B cell (primary cell): Measurements from ENCODE around the gene ZP1. TPM values are rescaled to one million over a fixed set of nuclear protein-coding genes. Genes with fewer than 3 reads are reported as not detected.
A peak's percentile ranks its signal among the peaks of the same experiment; 100 is the strongest.
"Not testable (repeated sequence)": the region's sequence is repeated elsewhere in the genome, so short reads cannot be mapped to it uniquely, and the experiment has no call there.

Experiments
- ATAC-seq: fragments of 200-7000 bp; cut with Tn5 transposase; one replicate; pipeline ENCODE4 v1.10.0; 2021; ENCODE audit warnings: low read depth, mild to moderate bottlenecking, moderate number of reproducible peaks, moderate library complexity
- CTCF ChIA-PET: fragments of 350-600 bp; sonication (Branson Sonifier 250); formaldehyde crosslinking; loops from one replicate; lab custom pipeline; 2021; ENCODE audit warnings: antibody characterized with exemption, inconsistent platforms; lab: Charles Lee
- POLR2A ChIA-PET: fragments of 350-600 bp; sonication (Branson Sonifier 250); formaldehyde crosslinking; loops from one replicate; lab custom pipeline; 2021; ENCODE audit warnings: antibody characterized with exemption; lab: Charles Lee
- DNase-seq: peaks from one replicate; pipeline ENCODE4 v3.0.0; 2013
- H2AFZ ChIP-seq: 2 replicates; pipeline ENCODE4 v1.6.1; 2012; ENCODE audit warnings: mild to moderate bottlenecking, low read depth, low read length; ENCODE audit not compliant: insufficient read depth, poor library complexity, severe bottlenecking
- H3K27ac ChIP-seq, 2 donors: 1 replicate in 1 of 2; 2 replicates in 1 of 2; pipeline ENCODE4 v1.5.1; 2012 to 2013; ENCODE audit warnings: low read length in 2 of 2, mild to moderate bottlenecking in 2 of 2, moderate library complexity in 1 of 2
- H3K27me3 ChIP-seq, 4 experiments: fragments of 200-600 bp in 1 of 4; sonication (generic) in 1 of 4; replicated peaks in 1 of 4; 1 replicate in 2 of 4; 2 replicates in 2 of 4; pipeline versions ENCODE4 v1.6.1 to v1.7.0; 2013 to 2016; ENCODE audit warnings: low read length in 3 of 4, mild to moderate bottlenecking in 2 of 4, mixed read lengths in 1 of 4, moderate library complexity in 1 of 4; ENCODE audit not compliant: insufficient read depth in 4 of 4, control insufficient read depth in 3 of 4; ENCODE audit errors: control extremely low read depth in 1 of 4
- H3K36me3 ChIP-seq, 2 experiments: replicated peaks in 1 of 2; 1 replicate in 1 of 2; 2 replicates in 1 of 2; pipeline versions ENCODE4 v1.6.1 to v1.7.1; 2013; ENCODE audit warnings: low read length in 1 of 2; ENCODE audit not compliant: insufficient read depth in 2 of 2, control insufficient read depth in 1 of 2; ENCODE audit errors: control extremely low read depth in 1 of 2, extremely low read depth in 1 of 2
- H3K4me1 ChIP-seq, 2 donors: fragments of 200-600 bp in 1 of 2; sonication (generic) in 1 of 2; 1 replicate in 1 of 2; 2 replicates in 1 of 2; pipeline versions ENCODE4 v1.5.1 to v1.6.1; 2013 to 2017; ENCODE audit warnings: low read length in 2 of 2; ENCODE audit not compliant: control insufficient read depth in 2 of 2, insufficient read depth in 2 of 2
- H3K4me2 ChIP-seq: replicated peaks from 2 replicates; pipeline ENCODE3; 2012; ENCODE audit warnings: mild to moderate bottlenecking, low read depth, low read length; ENCODE audit not compliant: poor library complexity, severe bottlenecking
- H3K4me3 ChIP-seq, 5 experiments: fragments of 200-600 bp in 1 of 5; sonication (generic) in 1 of 5; 1 replicate in 3 of 5; 2 replicates in 2 of 5; pipeline versions ENCODE4 v1.5.1 to v1.7.0; 2011 to 2016; ENCODE audit warnings: low read length in 4 of 5, mild to moderate bottlenecking in 4 of 5, low read depth in 2 of 5, control low read depth in 1 of 5, moderate library complexity in 1 of 5; ENCODE audit not compliant: insufficient read depth in 1 of 5; ENCODE audit errors: control extremely low read depth in 1 of 5, extremely low read depth in 1 of 5
- H3K79me2 ChIP-seq: fragments of 200-600 bp; sonication (generic); one replicate; pipeline ENCODE4 v1.6.0; 2016; ENCODE audit warnings: low read length; ENCODE audit not compliant: control insufficient read depth, insufficient read depth
- H3K9ac ChIP-seq: fragments of 200-600 bp; sonication (generic); 2 replicates; pipeline ENCODE4 v1.6.1; 2017; ENCODE audit warnings: mild to moderate bottlenecking, low read length, moderate library complexity
- H3K9me3 ChIP-seq, 3 donors: one replicate each; pipeline versions ENCODE4 v1.6.1 to v1.7.1; 2013; ENCODE audit warnings: low read length in 2 of 3; ENCODE audit not compliant: control insufficient read depth in 2 of 3, insufficient read depth in 1 of 3; ENCODE audit errors: control extremely low read depth in 1 of 3
- H4K20me1 ChIP-seq: 2 replicates; pipeline ENCODE4 v1.6.0; 2012; ENCODE audit warnings: mild to moderate bottlenecking, low read length; ENCODE audit not compliant: insufficient read depth, control insufficient read depth, poor library complexity, severe bottlenecking
- H3K27ac Mint-ChIP-seq: one replicate; pipeline ENCODE4 v1.8.0; 2021; ENCODE audit warnings: mixed read lengths
- H3K27me3 Mint-ChIP-seq: one replicate; pipeline ENCODE4 v1.8.0; 2021; ENCODE audit warnings: mixed read lengths
- H3K4me1 Mint-ChIP-seq: one replicate; pipeline ENCODE4 v1.8.0; 2021; ENCODE audit warnings: mixed read lengths
- H3K4me3 Mint-ChIP-seq: one replicate; pipeline ENCODE4 v1.8.0; 2021; ENCODE audit warnings: mixed read lengths
- H3K9me3 Mint-ChIP-seq: one replicate; pipeline ENCODE4 v1.8.0; 2022; ENCODE audit warnings: mixed read lengths; ENCODE audit not compliant: insufficient read depth
- CTCF ChIP-seq: fragments of 200-600 bp; IDR thresholded peaks from one replicate; pipeline ENCODE4 v1.8.0; 2022; ENCODE audit warnings: antibody characterized with exemption, mild to moderate bottlenecking
- EZH2 ChIP-seq: IDR thresholded peaks from 2 replicates; pipeline ENCODE4 v1.6.1; 2012; ENCODE audit warnings: borderline replicate concordance, low read depth, mild to moderate bottlenecking, moderate library complexity, low read length; ENCODE audit not compliant: insufficient read depth, poor library complexity, severe bottlenecking
- WGBS: methylation state at CpG from one replicate; pipeline ENCODE4 v1.1.5; 2013; ENCODE audit warnings: missing lambda C conversion rate; ENCODE audit not compliant: insufficient coverage; 5-methylcytosine and 5-hydroxymethylcytosine counted together
- intact Hi-C: fragments of 100-400 bp; cut with micrococcal nuclease; formaldehyde crosslinking; loops from one replicate; pipeline ENCODE4 v1.10.0; 2022
- polyA plus RNA-seq: library from polyadenylated mRNA; depleted of rRNA; stranded (reverse); fragments of >200 nt; gene quantifications from 2 replicates; pipeline ENCODE4 v1.2.3, GENCODE V29; 2012
- total RNA-seq, 2 donors: library from RNA; stranded (reverse); fragments of 120-200 nt in 1 of 2; gene quantifications; 1 replicate in 1 of 2; 2 replicates in 1 of 2; pipeline versions ENCODE4 v1.2.3 to v1.2.4, GENCODE V29; 2013 to 2022

Gene ZP1
- total and polyA plus RNA-seq, 2 donors (not counting 1 experiment from before 2014, with no cell fraction given): 0.06 TPM; not detected in 1

DNA sequence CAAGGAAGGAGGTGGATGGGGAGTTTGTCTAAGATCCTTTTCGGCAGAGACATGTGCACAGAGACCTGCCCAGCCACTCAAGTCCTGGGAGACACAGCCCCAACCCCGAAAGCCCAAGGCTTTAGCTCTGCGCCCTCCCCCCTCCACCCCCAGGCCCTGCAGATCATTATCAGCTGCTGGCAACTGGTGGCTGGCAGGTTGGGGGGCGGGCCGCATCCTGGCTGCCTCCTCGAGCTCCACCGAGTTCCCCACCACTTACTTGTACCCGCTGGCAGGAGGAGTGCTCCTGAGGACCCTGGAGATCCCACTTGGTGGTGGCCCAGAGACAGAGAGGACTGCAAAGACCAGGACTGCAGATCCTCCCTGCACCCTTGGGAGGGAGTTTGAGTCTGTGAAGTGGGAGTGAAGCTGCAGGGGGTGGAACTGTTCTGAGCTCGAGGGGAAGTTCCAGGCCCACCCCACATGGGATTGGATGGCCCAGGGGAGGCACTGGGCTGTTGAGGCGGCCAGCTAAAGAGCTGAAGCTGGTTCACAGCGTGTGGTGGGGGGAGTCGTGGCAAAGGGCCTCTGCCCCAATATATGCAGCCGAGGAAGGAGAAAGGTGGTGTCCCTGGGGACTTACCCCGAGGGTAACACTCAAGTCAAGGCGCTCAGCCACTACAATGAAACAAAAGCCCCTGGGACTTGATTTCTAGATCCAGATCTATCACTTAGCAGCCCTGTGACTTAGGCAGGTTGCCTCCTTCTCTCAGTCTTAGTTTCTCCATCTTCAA lies 45.3 kb upstream of the ZP1 start:
- H3K27ac Mint-ChIP-seq: no peak overlapping the region
- intact Hi-C loops: no loop called here
- no peak for DNase-seq
- H3K4me3 Mint-ChIP-seq: no peak overlapping the region
- no peak overlapping the region for H2AFZ ChIP-seq
- H3K9me3 ChIP-seq: peaks cover 0 to 13% (median 4%) of the 10 kb centered on the region in 3 donors
- H3K9me3 Mint-ChIP-seq: no peaks in the 10 kb centered on the region
- peak; percentile 28 for ATAC-seq
- no peaks in the 10 kb centered on the region for H4K20me1 ChIP-seq
- H3K36me3 ChIP-seq: no peaks in the 10 kb centered on the region
- ChIA-PET CTCF (interaction anchor here (1.5 to 1.9 kb wide), 3 partner anchors 9 to 47 kb away, joined by 3 to 7 read pairs (median 5); no protein-coding TSS in a partner anchor), POLR2A (no interaction called here)
- 27% methylated on average over 12 of the region's 15 CpGs for WGBS
- no peaks in the 10 kb centered on the region for H3K4me1 ChIP-seq
- TF ChIP-seq CTCF (no peak), EZH2 (no peak)
- H3K27me3 ChIP-seq: peaks cover 0 to 3% (median 0%) of the 10 kb centered on the region in 4 experiments
- H3K4me1 Mint-ChIP-seq: no peaks in the 10 kb centered on the region
- H3K4me2 ChIP-seq: no peak overlapping the region
- H3K27me3 Mint-ChIP-seq: peaks cover 5% of the 10 kb centered on the region
- no peak overlapping the region for H3K9ac ChIP-seq
- no peak overlapping the region for H3K27ac ChIP-seq
- H3K4me3 ChIP-seq: no peak overlapping the region
- H3K79me2 ChIP-seq: no peaks in the 10 kb centered on the region

- H3K4me3 Mint-ChIP-seq, H3K4me1 Mint-ChIP-seq, H3K4me3 ChIP-seq, intact Hi-C loops, H4K20me1 ChIP-seq, H3K79me2 ChIP-seq, H3K27me3 ChIP-seq, H3K4me2 ChIP-seq, H3K27ac ChIP-seq, H3K4me1 ChIP-seq, H2AFZ ChIP-seq, H3K9ac ChIP-seq, CTCF ChIA-PET, H3K9me3 Mint-ChIP-seq, ATAC-seq, POLR2A ChIA-PET, H3K9me3 ChIP-seq, DNase-seq, H3K27me3 Mint-ChIP-seq, H3K36me3 ChIP-seq, H3K27ac Mint-ChIP-seq: not testable (repeated sequence)
- WGBS: 96% methylated on average over 5 of the region's 5 CpGs
These were observed 43.5 kb upstream of the ZP1 start for GRCh38 chr11:60823745-60824306.
